Measurements from ENCODE around the gene CYB561.

CYB561 gene, protein sequence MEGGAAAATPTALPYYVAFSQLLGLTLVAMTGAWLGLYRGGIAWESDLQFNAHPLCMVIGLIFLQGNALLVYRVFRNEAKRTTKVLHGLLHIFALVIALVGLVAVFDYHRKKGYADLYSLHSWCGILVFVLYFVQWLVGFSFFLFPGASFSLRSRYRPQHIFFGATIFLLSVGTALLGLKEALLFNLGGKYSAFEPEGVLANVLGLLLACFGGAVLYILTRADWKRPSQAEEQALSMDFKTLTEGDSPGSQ

GRCh38 chr17:63445954-63446752 lies at the start of gene CYB561:
CYB561 (minus strand) TSS chr17:63446306; CDS start chr17:63437547, 8,759 bp downstream.
- DNase-seq = peak; percentile 59
- in situ Hi-C loops (cut with MboI; ENCODE audit: low pct_unique_long_range_greater_than_20kb, low sequenced_read_pairs) = loop anchor here (25.0 kb wide), 1 partner anchor 166 kb away; the partner anchor contains the start of genes MAP3K3 and TACO1

DNA sequence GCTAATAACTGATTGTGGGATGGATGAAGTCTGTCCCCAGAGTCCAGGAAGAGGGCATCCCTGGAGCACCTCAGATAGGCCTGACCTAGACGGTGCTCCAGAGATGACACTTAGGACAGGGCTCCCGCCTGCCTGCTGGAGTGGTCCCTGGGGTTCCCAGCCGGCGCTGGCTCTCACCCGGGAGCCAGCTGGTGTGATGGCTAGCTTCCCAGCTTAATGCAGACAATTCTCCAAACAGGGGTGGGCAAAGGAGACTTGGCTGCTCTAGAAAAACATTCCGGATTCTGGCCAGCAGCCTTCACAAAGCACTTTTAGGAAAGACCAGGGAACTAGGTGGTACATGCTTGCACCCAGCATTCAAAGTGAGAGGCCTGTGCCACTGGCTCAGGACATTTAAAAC lies 49.4 kb upstream of the CYB561 start:
- in situ Hi-C loops (cut with MboI; ENCODE audit: low pct_unique_long_range_greater_than_20kb, low sequenced_read_pairs) = no loop called here
- no peak for DNase-seq

GRCh38 chr17:63494300-63494928 lies 48.3 kb upstream of the CYB561 start:
- DNase-seq = no peak
- in situ Hi-C loops (cut with MboI; ENCODE audit: low pct_unique_long_range_greater_than_20kb, low sequenced_read_pairs) = no loop called here

GRCh38 chr17:63493411-63493810 lies 47.3 kb upstream of the CYB561 start:
- in situ Hi-C loops (cut with MboI; ENCODE audit: low pct_unique_long_range_greater_than_20kb, low sequenced_read_pairs) = no loop called here
- DNase-seq = no peak

DNA sequence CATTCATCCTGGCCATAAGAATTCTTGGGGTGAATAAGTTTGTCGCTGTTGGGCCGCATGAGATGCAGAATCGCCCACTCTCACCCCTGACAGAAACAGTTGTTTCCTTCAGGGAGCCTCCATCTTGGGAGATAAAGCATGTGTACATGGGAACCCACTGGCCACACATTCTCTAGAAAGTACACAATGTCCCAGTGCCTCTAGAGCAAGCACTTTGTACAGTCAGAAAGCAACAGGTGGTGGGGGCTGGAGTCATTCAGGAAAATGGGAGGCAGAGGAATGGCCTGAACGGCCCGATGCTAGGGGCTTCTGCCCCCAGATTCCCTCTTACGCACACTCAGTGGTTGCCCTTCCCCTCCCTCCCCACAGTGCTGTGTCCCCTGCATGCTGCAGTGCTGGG lies 46.8 kb upstream of the CYB561 start:
- DNase-seq = no peak
- in situ Hi-C loops (cut with MboI; ENCODE audit: low pct_unique_long_range_greater_than_20kb, low sequenced_read_pairs) = no loop called here

- in situ Hi-C loops (cut with MboI; ENCODE audit: low pct_unique_long_range_greater_than_20kb, low sequenced_read_pairs) = no loop called here
- DNase-seq = no peak
Observed at GRCh38 chr17:63491977-63492618, 46.0 kb upstream of the CYB561 start.

DNA sequence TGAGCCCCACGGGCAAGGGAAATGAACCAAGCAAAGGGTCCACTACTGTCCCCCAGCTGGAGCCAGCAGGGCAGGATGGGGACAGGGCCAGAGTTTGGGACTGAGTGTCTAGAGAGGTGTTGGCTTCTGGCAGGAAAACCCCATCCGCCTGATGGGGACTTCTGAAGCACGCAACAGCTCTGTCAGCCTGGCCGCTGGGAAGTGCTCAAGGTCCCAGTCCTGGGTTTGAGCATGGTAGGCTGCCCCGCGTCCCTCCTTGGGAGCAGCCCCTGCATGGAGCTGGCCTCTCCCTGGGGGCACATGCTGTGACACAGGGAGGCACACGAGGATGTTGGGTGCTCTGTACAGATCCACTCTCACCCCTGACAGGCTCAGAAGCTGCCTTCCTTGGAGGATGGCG lies 45.3 kb upstream of the CYB561 start:
- in situ Hi-C loops (cut with MboI; ENCODE audit: low pct_unique_long_range_greater_than_20kb, low sequenced_read_pairs) = no loop called here
- no peak for DNase-seq

DNA sequence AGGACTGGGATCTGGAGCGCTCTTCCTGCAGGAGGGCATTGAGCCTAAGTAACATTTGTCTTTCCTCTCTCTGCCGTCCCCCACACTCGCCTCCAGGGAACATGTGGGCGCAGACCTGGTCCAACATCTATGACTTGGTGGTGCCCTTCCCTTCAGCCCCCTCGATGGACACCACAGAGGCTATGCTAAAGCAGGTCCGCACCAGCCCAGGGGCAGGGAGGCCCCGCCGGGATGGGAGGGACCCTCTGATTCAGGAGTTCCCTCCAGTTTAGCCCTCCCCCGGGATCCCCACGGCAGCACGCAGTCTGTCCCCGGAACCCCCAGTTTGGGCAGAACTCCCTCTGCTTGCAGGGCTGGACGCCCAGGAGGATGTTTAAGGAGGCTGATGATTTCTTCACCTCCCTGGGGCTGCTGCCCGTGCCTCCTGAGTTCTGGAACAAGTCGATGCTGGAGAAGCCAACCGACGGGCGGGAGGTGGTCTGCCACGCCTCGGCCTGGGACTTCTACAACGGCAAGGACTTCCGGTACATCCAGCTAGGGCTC lies 44.8 kb upstream of the CYB561 start:
- in situ Hi-C loops (cut with MboI; ENCODE audit: low pct_unique_long_range_greater_than_20kb, low sequenced_read_pairs) = no loop called here

DNA sequence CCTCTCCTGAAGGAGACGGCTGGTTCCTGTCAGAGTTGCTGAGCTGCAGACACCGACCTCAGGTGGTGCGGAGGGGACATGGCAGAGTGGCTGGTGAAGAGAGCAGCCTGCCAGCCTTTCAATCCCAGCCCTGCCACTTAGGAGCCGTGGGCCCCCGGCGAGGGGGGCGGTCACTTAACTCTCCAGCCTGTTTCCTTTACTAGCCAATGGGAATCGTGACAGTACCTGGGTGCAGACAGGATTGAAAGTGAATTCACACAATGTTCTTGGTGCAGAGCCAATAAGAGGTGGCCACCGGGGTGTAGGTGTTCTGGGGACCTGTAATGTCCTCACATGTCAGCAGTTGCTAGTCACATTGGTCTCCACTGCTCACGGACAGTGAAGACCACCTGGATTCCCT lies 44.2 kb upstream of the CYB561 start:
- DNase-seq = no peak
- in situ Hi-C loops (cut with MboI; ENCODE audit: low pct_unique_long_range_greater_than_20kb, low sequenced_read_pairs) = no loop called here

More for the DNA sequence above, 44.8 kb upstream of the CYB561 start:
- no peak for DNase-seq

DNA sequence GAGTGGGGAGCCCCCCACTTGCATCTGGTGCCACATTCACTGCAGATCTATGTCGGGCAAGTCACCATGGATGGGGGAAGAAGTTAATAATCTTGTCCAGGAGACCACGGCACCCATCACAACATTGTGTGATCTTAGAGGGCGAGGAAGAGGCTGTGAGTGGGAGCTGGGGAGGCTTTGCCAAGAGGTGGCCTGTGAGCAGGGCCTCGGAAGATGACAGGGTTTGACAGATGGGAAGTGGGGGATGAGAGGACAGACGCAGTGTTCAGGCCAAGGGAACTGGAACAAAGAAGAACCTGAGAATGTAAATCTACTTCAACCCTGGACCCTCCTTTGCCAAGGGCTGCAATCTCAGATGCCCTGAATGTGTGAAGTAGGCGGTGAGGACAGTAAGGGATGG lies 43.2 kb upstream of the CYB561 start:
- no peak for DNase-seq
- in situ Hi-C loops (cut with MboI; ENCODE audit: low pct_unique_long_range_greater_than_20kb, low sequenced_read_pairs) = no loop called here

DNA sequence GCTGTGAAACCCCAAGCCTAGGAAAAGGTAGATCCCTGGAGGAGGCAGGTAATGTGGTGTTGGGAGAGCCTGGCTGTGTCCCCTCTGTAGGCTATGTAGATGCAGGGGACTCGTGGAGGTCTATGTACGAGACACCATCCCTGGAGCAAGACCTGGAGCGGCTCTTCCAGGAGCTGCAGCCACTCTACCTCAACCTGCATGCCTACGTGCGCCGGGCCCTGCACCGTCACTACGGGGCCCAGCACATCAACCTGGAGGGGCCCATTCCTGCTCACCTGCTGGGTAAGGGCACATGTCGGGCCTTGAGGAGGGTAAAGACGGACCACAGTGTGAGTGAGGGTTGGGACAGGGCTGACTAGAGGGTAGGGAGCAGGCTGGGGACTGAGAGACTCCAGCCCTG lies 42.7 kb upstream of the CYB561 start:
- in situ Hi-C loops (cut with MboI; ENCODE audit: low pct_unique_long_range_greater_than_20kb, low sequenced_read_pairs) = no loop called here
- no peak for DNase-seq

GRCh38 chr17:63487014-63487339 lies 40.9 kb upstream of the CYB561 start:
- no peak for DNase-seq
- in situ Hi-C loops (cut with MboI; ENCODE audit: low pct_unique_long_range_greater_than_20kb, low sequenced_read_pairs) = no loop called here

- no peak for DNase-seq
- in situ Hi-C loops (cut with MboI; ENCODE audit: low pct_unique_long_range_greater_than_20kb, low sequenced_read_pairs) = no loop called here
Observed at GRCh38 chr17:63486317-63487013, 40.4 kb upstream of the CYB561 start.

DNA sequence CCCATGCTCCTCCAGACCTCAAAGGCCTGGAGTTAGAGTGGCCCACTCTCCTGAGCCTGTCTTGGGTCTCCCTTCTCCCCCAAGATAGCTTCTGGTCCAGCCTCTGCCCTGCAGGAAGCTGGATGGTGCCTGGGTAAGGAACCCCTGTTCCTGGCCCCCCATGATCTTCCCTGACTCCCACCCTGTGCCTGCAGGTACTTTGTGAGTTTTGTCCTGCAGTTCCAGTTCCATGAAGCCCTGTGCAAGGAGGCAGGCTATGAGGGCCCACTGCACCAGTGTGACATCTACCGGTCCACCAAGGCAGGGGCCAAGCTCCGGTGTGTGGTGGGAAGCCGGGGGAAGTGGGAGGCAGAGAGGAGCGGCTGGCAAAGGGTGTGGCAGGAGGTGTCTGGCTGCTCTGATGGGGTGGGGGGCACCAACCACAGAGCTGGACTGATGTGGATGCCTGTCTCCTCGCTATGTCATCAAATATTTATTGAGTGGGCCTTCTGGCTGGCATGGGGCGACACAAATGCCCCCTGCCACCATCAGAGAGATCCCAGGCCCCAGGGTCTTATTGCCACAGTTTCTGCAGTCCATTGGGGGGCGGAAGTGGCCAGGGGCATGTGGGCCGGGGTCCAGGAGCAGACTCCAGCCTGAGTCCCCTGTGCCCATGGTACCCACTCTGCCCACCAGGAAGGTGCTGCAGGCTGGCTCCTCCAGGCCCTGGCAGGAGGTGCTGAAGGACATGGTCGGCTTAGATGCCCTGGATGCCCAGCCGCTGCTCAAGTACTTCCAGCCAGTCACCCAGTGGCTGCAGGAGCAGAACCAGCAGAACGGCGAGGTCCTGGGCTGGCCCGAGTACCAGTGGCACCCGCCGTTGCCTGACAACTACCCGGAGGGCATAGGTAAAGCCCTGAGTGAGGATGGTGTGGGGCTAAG lies 37.8 kb upstream of the CYB561 start:
- in situ Hi-C loops (cut with MboI; ENCODE audit: low pct_unique_long_range_greater_than_20kb, low sequenced_read_pairs) = no loop called here

GRCh38 chr17:63483038-63483437 lies 36.9 kb upstream of the CYB561 start:
- in situ Hi-C loops (cut with MboI; ENCODE audit: low pct_unique_long_range_greater_than_20kb, low sequenced_read_pairs) = no loop called here
- no peak for DNase-seq

More for the DNA sequence above, 37.8 kb upstream of the CYB561 start:
- no peak for DNase-seq

- DNase-seq = no peak
- in situ Hi-C loops (cut with MboI; ENCODE audit: low pct_unique_long_range_greater_than_20kb, low sequenced_read_pairs) = no loop called here
Observed at GRCh38 chr17:63482509-63482908, 36.4 kb upstream of the CYB561 start.

GRCh38 chr17:63481488-63481870 lies 35.4 kb upstream of the CYB561 start:
- in situ Hi-C loops (cut with MboI; ENCODE audit: low pct_unique_long_range_greater_than_20kb, low sequenced_read_pairs) = no loop called here
- no peak for DNase-seq

DNA sequence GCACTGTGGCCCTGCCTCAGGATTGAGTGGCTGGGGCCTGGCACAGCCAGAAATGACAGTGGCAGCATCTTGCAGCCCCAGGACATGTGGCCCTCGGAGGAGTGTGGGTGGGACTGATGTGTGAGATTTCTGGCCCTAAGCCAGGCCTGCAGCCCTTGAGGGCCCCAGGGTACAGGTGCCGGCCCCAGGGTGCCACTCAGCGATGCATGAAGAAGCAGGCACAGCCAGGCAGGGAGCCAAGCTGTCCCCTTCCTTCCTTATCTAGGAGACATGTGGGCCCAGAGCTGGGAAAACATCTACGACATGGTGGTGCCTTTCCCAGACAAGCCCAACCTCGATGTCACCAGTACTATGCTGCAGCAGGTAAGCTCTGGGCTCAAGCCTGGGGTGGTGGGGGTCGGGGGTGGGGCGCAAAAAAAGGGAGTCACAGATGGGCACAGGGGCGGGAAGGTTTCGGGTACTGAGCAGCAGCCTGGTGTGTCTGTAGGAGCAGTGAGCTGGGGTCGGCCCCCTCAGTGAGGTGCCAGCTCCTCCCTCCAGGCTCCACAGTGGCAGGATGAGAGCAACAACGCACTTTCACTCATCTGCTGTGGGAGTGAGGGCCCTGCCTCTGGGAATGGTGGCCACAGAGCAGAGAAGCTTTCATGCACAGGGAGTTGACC lies 34.9 kb upstream of the CYB561 start:
- in situ Hi-C loops (cut with MboI; ENCODE audit: low pct_unique_long_range_greater_than_20kb, low sequenced_read_pairs) = no loop called here
- DNase-seq = no peak
